ENCODE results near the gene LAMA5.

- TF ChIP-seq MAX (IDR thresholded peaks at IDR 0.05; ENCODE audit: low read depth) (no peak), YY1 (IDR thresholded peaks at IDR 0.05; ENCODE audit: low read depth) (no peak), FOXJ3 (CRISPR knock-in tag; IDR thresholded peaks at IDR 0.05) (no peak), CTCF (IDR thresholded peaks at IDR 0.05) (no peak), CHD2 (IDR thresholded peaks at IDR 0.05; ENCODE audit: low read length, partially characterized antibody) (no peak), SIN3A (IDR thresholded peaks at IDR 0.05; ENCODE audit: borderline replicate concordance, low read depth, low read length) (no peak), TEAD4 (IDR thresholded peaks at IDR 0.05; ENCODE audit: borderline replicate concordance, insufficient read depth) (no peak)
These were observed 52.8 kb downstream of the LAMA5 start for GRCh38 chr20:62314339-62314638.
